ENCODE results near the gene TRRAP. TPM values are rescaled to one million over a fixed set of nuclear protein-coding genes. Genes with fewer than 3 reads are reported as not detected.
"Not testable (repeated sequence)": the region's sequence is repeated elsewhere in the genome, so short reads cannot be mapped to it uniquely, and the experiment has no call there.

The TRRAP gene
- total RNA-seq, 2 donors from 2014 or later, result 21.1 to 25.2 TPM

GRCh38 chr7:98841179-98841997, 36.9 kb upstream of the TRRAP start:
- peak; percentile 90 for ATAC-seq
- H3K27me3 ChIP-seq, result no peaks in the 10 kb centered on the region
- H3K9me3 ChIP-seq, result no peaks in the 10 kb centered on the region
- H3K27ac ChIP-seq, result peak overlapping the region; percentile 54 to 69 (median 60)
- TF ChIP-seq, protein P1, sequence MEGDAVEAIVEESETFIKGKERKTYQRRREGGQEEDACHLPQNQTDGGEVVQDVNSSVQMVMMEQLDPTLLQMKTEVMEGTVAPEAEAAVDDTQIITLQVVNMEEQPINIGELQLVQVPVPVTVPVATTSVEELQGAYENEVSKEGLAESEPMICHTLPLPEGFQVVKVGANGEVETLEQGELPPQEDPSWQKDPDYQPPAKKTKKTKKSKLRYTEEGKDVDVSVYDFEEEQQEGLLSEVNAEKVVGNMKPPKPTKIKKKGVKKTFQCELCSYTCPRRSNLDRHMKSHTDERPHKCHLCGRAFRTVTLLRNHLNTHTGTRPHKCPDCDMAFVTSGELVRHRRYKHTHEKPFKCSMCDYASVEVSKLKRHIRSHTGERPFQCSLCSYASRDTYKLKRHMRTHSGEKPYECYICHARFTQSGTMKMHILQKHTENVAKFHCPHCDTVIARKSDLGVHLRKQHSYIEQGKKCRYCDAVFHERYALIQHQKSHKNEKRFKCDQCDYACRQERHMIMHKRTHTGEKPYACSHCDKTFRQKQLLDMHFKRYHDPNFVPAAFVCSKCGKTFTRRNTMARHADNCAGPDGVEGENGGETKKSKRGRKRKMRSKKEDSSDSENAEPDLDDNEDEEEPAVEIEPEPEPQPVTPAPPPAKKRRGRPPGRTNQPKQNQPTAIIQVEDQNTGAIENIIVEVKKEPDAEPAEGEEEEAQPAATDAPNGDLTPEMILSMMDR (IDR thresholded peaks at IDR 0.05), result peak; percentile 89 to 97 (median 96)
- no peak for TF ChIP-seq POLR2A (IDR thresholded peaks at IDR 0.05)
- intact Hi-C loops (cut with DNase I), result loop anchor here (5.0 to 10.0 kb wide), 2 partner anchors 97 to 409 kb away; no protein-coding TSS in a partner anchor
- peaks cover 16% of the 10 kb centered on the region for H3K4me1 ChIP-seq
- peak; percentile 73 to 81 (median 79) for DNase-seq
- no peaks in the 10 kb centered on the region for H3K36me3 ChIP-seq (replicated peaks in 1 of 2; ENCODE audit: insufficient read depth in 1 of 2, low read depth in 2 of 2)
- WGBS, 2 donors, result 32 to 39% methylated on average over 6 to 11 of the region's 11 CpGs
- H3K4me3 ChIP-seq, result no peak overlapping the region

DNA sequence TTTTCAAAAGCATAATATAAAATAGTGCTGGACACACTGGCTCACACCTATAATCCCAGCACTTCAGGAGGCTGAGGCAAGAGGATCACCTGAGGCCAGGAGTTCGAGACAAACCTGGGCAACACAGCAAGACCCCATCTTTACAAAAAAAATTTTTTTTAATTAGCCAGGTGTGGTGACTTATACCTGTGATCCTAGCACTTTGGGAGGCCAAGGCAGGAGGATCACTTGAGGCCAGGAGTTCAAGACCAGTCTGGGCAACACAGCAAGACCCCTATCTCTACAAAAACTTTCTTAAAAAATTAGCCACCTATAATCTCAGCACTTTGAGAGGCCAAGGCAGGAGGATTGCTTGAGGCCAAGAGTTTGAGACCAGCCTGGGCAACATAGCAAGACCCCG, 35.8 kb upstream of the TRRAP start:
- not testable (repeated sequence) for H3K9me3 ChIP-seq; ATAC-seq; H3K36me3 ChIP-seq (replicated peaks in 1 of 2; ENCODE audit: insufficient read depth in 1 of 2, low read depth in 2 of 2); DNase-seq; H3K4me3 ChIP-seq; H3K27me3 ChIP-seq; H3K27ac ChIP-seq
- intact Hi-C loops (cut with DNase I), result loop anchor here (5.0 to 10.0 kb wide), 2 partner anchors 98 to 410 kb away; no protein-coding TSS in a partner anchor
- peaks cover 16% of the 10 kb centered on the region for H3K4me1 ChIP-seq
- WGBS, 2 donors, result 62 to 65% methylated on average over 2 of the region's 2 CpGs

DNA sequence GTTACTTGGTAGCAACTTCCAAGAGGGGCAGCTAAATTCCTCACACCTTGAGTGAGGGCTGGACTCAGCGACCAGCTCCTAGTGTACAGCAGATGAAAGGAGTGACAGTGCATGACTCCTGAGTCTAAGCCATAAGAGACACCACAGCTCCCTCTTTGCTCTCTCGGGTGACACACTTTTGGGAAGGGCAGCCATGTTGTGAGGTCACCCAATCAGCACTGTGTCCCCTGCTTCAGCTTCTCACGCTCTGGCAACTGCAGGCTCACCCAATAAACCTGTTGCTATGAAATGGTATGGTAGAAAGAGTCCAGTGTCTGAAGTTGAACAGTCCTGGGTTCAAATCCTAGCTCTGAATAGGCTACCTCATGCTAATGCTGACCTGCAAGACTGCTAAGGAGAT, 29.4 kb upstream of the TRRAP start:
- peaks cover 0 to 11% (median 0%) of the 10 kb centered on the region in 3 donors for H3K9me3 ChIP-seq
- H3K4me3 ChIP-seq, result no peak overlapping the region
- no peaks in the 10 kb centered on the region for H3K4me1 ChIP-seq
- ATAC-seq (no peak), DNase-seq (no peak)
- H3K36me3 ChIP-seq (replicated peaks in 1 of 2; ENCODE audit: insufficient read depth in 1 of 2, low read depth in 2 of 2), result no peaks in the 10 kb centered on the region
- intact Hi-C loops (cut with DNase I), result loop anchor here (10.0 kb wide), 1 partner anchor 104 kb away; no protein-coding TSS in a partner anchor
- 77 to 100% methylated on average over 1 to 3 of the region's 3 CpGs for WGBS, 2 donors
- H3K27me3 ChIP-seq, result no peaks in the 10 kb centered on the region
- no peak for TF ChIP-seq POLR2A (IDR thresholded peaks at IDR 0.05)
- TF ChIP-seq, protein P1 (IDR thresholded peaks at IDR 0.05), result no peak
- no peak overlapping the region for H3K27ac ChIP-seq

DNA sequence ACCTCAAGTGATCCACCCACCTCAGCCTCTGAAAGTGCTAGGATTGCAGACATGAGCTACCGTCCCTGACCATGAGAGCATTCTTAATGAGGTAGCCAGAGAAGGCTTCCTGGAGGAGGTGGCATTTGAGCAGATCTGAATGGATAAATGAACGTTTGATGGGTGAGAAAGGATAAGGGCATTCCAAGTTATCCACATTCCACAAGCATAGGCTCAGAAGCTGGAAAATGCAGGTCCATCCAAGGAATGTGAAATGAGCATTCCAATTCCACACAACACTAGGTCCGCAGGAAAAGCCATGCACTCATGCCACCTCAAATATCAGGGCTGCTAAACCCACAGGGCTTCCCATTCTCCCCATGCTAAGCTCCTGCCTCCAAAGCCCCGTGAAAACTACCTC, 25.5 kb upstream of the TRRAP start:
- no peaks in the 10 kb centered on the region for H3K27me3 ChIP-seq
- H3K4me1 ChIP-seq, result no peaks in the 10 kb centered on the region
- H3K4me3 ChIP-seq, result no peak overlapping the region
- H3K36me3 ChIP-seq (replicated peaks in 1 of 2; ENCODE audit: insufficient read depth in 1 of 2, low read depth in 2 of 2), result no peaks in the 10 kb centered on the region
- peaks cover 0 to 11% (median 0%) of the 10 kb centered on the region in 3 donors for H3K9me3 ChIP-seq
- H3K27ac ChIP-seq, result no peak overlapping the region
- 42% methylated on average over 4 of the region's 4 CpGs for WGBS, 2 donors
- no peak for DNase-seq
- no peak for ATAC-seq
- no peak for TF ChIP-seq POLR2A (IDR thresholded peaks at IDR 0.05)
- TF ChIP-seq, protein P1 (IDR thresholded peaks at IDR 0.05), result no peak
- intact Hi-C loops (cut with DNase I), result loop anchor here (10.0 kb wide), 1 partner anchor 558 kb away; no protein-coding TSS in a partner anchor

GRCh38 chr7:98855610-98856422, 22.5 kb upstream of the TRRAP start:
- Histone ChIP-seq H3K4me3 (no peak overlapping the region), H3K4me1 (no peaks in the 10 kb centered on the region), H3K27me3 (no peaks in the 10 kb centered on the region), H3K36me3 (replicated peaks in 1 of 2; ENCODE audit: insufficient read depth in 1 of 2, low read depth in 2 of 2) (no peaks in the 10 kb centered on the region), H3K9me3 (no peaks in the 10 kb centered on the region), H3K27ac (no peak overlapping the region)
- TF ChIP-seq, protein P1 (IDR thresholded peaks at IDR 0.05), result no peak
- TF ChIP-seq POLR2A (IDR thresholded peaks at IDR 0.05), result no peak
- 55 to 73% methylated on average over 9 to 21 of the region's 24 CpGs for WGBS, 2 donors
- DNase-seq, result no peak
- no peak for ATAC-seq
- intact Hi-C loops (cut with DNase I), result loop anchor here (10.0 kb wide), 1 partner anchor 561 kb away; no protein-coding TSS in a partner anchor

All from body of pancreas (tissue), 4 donors.